Renal cortex interstitium (tissue), 11 donors: ENCODE data around the gene GARRE1. TPM values are rescaled to one million over a fixed set of nuclear protein-coding genes. Genes with fewer than 3 reads are reported as not detected.
"Not testable (repeated sequence)": the region's sequence is repeated elsewhere in the genome, so short reads cannot be mapped to it uniquely, and the experiment has no call there.

ENCODE experiments used
- DNase-seq, 11 donors: peaks; one replicate each; pipeline ENCODE4 v3.0.0-alpha.2; 2013; ENCODE audit warnings: low read depth in 9 of 11, low spot score in 4 of 11; ENCODE audit errors: extremely low read depth in 1 of 11
- polyA plus RNA-seq, 3 donors: library from polyadenylated mRNA; unstranded; fragments of 120-200 nt; gene quantifications; one replicate each; pipeline ENCODE4 v1.2.1, GENCODE V29; 2013; ENCODE audit not compliant: insufficient read length in 3 of 3

GARRE1 gene
- polyA plus RNA-seq, 3 donors, result 34.9 to 42.8 (median 37.5) TPM

- DNase-seq, result no peak
Measured at GRCh38 chr19:34226036-34226435, 28.3 kb upstream of the GARRE1 start.

GRCh38 chr19:34228347-34228746, 26.0 kb upstream of the GARRE1 start:
- DNase-seq, result no peak

GRCh38 chr19:34228762-34229161, 25.6 kb upstream of the GARRE1 start:
- no peak for DNase-seq

GRCh38 chr19:34229721-34230120, 24.6 kb upstream of the GARRE1 start:
- no peak for DNase-seq

- no peak for DNase-seq
Measured at GRCh38 chr19:34230820-34231219, 23.5 kb upstream of the GARRE1 start.

- DNase-seq, result no peak
Measured at GRCh38 chr19:34231439-34231838, 22.9 kb upstream of the GARRE1 start.

GRCh38 chr19:34232566-34233481, 21.5 kb upstream of the GARRE1 start:
- DNase-seq, result no peak

- DNase-seq, result no peak
Measured at GRCh38 chr19:34235425-34235940, 18.9 kb upstream of the GARRE1 start.

- DNase-seq, result no peak
Measured at GRCh38 chr19:34236035-34236987, 18.0 kb upstream of the GARRE1 start.

GRCh38 chr19:34237283-34237682, 17.1 kb upstream of the GARRE1 start:
- no peak for DNase-seq

GRCh38 chr19:34237939-34238338, 16.4 kb upstream of the GARRE1 start:
- DNase-seq, result no peak

GRCh38 chr19:34241513-34242337, 12.6 kb upstream of the GARRE1 start:
- DNase-seq, result peak in 2 of 11 donors; percentile 37 to 45

GRCh38 chr19:34243138-34243875, 11.0 kb upstream of the GARRE1 start:
- not testable (repeated sequence) for DNase-seq

GRCh38 chr19:34243876-34244578, 10.3 kb upstream of the GARRE1 start:
- no peak for DNase-seq

GRCh38 chr19:34244611-34245299, 9.6 kb upstream of the GARRE1 start:
- DNase-seq, result no peak

- DNase-seq, result no peak
Measured at GRCh38 chr19:34246340-34246739, 8.0 kb upstream of the GARRE1 start.

GRCh38 chr19:34248941-34249340, 5.4 kb upstream of the GARRE1 start:
- no peak for DNase-seq
